ENCODE results near the gene SYS1. TPM values are rescaled to one million over a fixed set of nuclear protein-coding genes. Genes with fewer than 3 reads are reported as not detected.

Gene SYS1
- total and polyA plus RNA-seq, 3 donors from 2014 or later = 20.0 to 34.6 (median 33.1) TPM

DNA sequence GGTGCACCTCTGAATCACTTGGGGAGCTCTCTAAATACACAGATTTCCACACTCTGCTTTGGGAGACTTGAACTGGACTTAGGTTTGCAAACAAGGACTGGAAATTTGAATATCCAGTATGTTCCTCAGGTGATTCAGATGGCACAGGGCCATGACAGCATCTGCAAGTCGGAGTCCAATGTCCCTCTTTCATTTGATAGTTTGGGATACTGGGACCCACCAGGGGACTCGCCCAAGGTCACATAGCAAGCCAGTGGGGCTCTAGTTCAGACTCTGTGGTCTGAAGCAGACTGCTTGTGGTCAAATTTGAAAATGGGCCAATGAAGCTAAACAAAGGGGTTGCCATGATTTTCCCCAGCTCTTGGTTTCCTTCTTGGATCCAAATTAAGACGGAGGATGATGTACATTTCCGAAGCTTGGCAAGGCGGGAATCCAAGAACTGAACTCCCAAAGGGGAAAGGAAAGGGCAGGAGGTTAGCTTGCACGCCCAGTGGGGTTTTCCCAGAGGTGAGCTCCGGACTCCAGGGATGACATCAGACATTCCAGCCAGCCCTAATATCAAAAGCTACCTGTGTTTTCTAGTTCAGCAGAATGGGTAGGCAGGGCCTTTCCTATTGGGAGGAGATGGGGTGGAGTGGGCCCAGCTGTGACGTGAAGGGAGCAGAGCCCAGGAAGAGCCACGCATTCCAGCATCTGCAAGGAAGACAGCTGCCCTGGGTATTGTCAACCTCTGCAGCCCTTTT, 3.4 kb upstream of the SYS1 start:
- no peaks in the 10 kb centered on the region for H3K27me3 ChIP-seq
- WGBS, 2 donors = 64 to 75% methylated on average over 9 of the region's 9 CpGs
- H3K4me3 ChIP-seq = no peak overlapping the region
- intact Hi-C loops (cut with DNase I; ENCODE audit: low total_unique reads) = no loop called here
- TF ChIP-seq, protein P1, sequence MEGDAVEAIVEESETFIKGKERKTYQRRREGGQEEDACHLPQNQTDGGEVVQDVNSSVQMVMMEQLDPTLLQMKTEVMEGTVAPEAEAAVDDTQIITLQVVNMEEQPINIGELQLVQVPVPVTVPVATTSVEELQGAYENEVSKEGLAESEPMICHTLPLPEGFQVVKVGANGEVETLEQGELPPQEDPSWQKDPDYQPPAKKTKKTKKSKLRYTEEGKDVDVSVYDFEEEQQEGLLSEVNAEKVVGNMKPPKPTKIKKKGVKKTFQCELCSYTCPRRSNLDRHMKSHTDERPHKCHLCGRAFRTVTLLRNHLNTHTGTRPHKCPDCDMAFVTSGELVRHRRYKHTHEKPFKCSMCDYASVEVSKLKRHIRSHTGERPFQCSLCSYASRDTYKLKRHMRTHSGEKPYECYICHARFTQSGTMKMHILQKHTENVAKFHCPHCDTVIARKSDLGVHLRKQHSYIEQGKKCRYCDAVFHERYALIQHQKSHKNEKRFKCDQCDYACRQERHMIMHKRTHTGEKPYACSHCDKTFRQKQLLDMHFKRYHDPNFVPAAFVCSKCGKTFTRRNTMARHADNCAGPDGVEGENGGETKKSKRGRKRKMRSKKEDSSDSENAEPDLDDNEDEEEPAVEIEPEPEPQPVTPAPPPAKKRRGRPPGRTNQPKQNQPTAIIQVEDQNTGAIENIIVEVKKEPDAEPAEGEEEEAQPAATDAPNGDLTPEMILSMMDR (IDR thresholded peaks at IDR 0.05) = no peak
- TF ChIP-seq POLR2A (IDR thresholded peaks at IDR 0.05) = no peak
- H3K36me3 ChIP-seq (ENCODE audit: low read depth, missing control alignments) = no peaks in the 10 kb centered on the region
- H3K27ac ChIP-seq = peak overlapping the region; percentile 65 to 87
- H3K9me3 ChIP-seq = no peaks in the 10 kb centered on the region
- peaks cover 29% of the 10 kb centered on the region for H3K4me1 ChIP-seq
- no peak for DNase-seq

GRCh38 chr20:45361793-45362192, 1.2 kb upstream of the SYS1 start:
- intact Hi-C loops (cut with DNase I; ENCODE audit: low total_unique reads) = loop anchor here (2.0 kb wide), 1 partner anchor 39 kb away; no protein-coding TSS in a partner anchor
- DNase-seq = peak; percentile 12
- H3K36me3 ChIP-seq (ENCODE audit: low read depth, missing control alignments) = no peaks in the 10 kb centered on the region
- 57 to 71% methylated on average over 6 of the region's 6 CpGs for WGBS, 2 donors
- no peak overlapping the region for H3K4me3 ChIP-seq
- TF ChIP-seq POLR2A (IDR thresholded peaks at IDR 0.05) = no peak
- TF ChIP-seq, protein P1 (IDR thresholded peaks at IDR 0.05) = no peak
- H3K27me3 ChIP-seq = no peaks in the 10 kb centered on the region
- H3K4me1 ChIP-seq = peaks cover 29% of the 10 kb centered on the region
- H3K27ac ChIP-seq = peak overlapping the region; percentile 27 to 86
- no peaks in the 10 kb centered on the region for H3K9me3 ChIP-seq

DNA sequence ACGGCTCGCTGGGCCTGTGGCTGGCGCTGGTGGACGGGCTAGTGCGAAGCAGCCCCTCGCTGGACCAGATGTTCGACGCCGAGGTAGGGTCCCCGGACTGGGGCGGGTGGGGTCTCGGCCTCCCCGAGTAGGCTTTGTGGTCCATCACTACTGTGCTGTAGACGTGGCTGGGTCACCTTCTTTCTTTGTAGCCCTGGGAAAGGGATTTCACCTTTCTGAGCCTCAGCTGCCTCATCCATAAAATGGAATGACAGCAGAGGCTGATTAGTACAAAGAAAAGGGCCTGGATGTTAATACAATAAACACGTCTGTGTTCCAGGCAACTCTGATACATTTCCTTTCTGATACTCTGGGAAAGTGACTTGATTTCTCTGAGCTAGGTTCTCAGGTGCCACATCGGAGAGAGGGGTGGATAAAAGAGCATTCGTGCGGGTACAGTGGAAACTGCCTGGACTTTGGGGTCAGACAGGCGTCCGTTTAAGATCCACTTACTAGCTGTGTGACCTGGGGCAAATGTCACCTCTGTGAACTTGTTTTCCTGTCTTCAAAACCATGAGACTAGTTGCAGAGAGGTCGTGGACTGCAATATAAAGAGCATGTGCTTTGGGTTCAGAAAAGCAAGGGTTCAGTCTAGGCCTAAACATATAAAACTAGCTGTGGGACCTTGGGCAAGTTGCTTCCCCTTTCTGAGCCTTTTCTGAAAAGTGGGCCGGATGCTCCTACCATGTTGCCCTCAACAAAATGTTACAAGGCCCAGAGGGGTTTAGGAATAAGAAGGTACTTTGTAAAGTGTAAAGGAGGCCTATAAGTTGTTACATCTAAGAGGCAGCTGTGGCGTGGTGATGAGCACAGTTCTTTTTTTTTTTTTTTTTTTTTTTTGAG, 896 bp downstream of the SYS1 start:
- no peaks in the 10 kb centered on the region for H3K27me3 ChIP-seq
- intact Hi-C loops (cut with DNase I; ENCODE audit: low total_unique reads) = loop anchor here (2.0 kb wide), 1 partner anchor 41 kb away; no protein-coding TSS in a partner anchor
- H3K9me3 ChIP-seq = no peaks in the 10 kb centered on the region
- WGBS, 2 donors = 13 to 35% methylated on average over 11 to 23 of the region's 23 CpGs
- DNase-seq = peak; percentile 11
- H3K27ac ChIP-seq = peak overlapping the region; percentile 83 to 86
- no peak for TF ChIP-seq POLR2A (IDR thresholded peaks at IDR 0.05)
- TF ChIP-seq, protein P1 (IDR thresholded peaks at IDR 0.05) = no peak
- peaks cover 16% of the 10 kb centered on the region for H3K4me1 ChIP-seq
- no peaks in the 10 kb centered on the region for H3K36me3 ChIP-seq (ENCODE audit: low read depth, missing control alignments)
- H3K4me3 ChIP-seq = peak overlapping the region; percentile 59 to 77

DNA sequence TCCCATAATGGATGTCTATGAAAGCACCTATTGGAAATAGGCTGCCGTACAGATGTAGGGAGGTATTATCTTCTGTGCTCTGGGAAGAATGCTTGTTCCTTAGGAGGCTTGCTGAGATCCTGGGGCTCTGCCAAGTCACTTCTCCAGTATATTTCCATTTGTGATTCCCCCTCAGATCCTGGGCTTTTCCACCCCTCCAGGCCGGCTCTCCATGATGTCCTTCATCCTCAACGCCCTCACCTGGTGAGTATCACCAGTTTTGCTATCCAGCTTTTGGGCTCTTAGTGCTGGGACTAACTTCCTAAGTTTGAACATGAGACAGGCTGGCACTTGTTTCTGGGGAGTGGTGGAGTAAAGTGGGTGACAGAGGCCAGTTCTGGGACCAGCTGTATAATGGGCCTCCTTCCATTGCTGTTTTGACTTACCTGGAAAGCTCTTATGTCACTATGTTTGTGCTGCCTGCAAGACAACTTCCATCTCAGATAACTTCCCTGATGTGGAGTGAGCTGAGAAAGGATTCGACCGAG, 2.6 kb downstream of the SYS1 start:
- H3K4me1 ChIP-seq = peaks cover 6% of the 10 kb centered on the region
- no peak overlapping the region for H3K4me3 ChIP-seq
- H3K27me3 ChIP-seq = no peaks in the 10 kb centered on the region
- DNase-seq = no peak
- H3K27ac ChIP-seq = no peak overlapping the region
- no peaks in the 10 kb centered on the region for H3K9me3 ChIP-seq
- no peak for TF ChIP-seq POLR2A (IDR thresholded peaks at IDR 0.05)
- TF ChIP-seq, protein P1 (IDR thresholded peaks at IDR 0.05) = no peak
- WGBS, 2 donors = 86 to 89% methylated on average over 5 of the region's 5 CpGs
- no peaks in the 10 kb centered on the region for H3K36me3 ChIP-seq (ENCODE audit: low read depth, missing control alignments)
- intact Hi-C loops (cut with DNase I; ENCODE audit: low total_unique reads) = no loop called here
